Activated CD4-positive, alpha-beta T cell treated with anti-CD3 and anti-CD28 coated beads for 48 hours (primary cell): ENCODE results near the gene SLC37A1.

Experiments
- DNase-seq: peaks from one replicate; pipeline ENCODE4 v3.0.0-alpha.2; 2020

The SLC37A1 gene

DNA sequence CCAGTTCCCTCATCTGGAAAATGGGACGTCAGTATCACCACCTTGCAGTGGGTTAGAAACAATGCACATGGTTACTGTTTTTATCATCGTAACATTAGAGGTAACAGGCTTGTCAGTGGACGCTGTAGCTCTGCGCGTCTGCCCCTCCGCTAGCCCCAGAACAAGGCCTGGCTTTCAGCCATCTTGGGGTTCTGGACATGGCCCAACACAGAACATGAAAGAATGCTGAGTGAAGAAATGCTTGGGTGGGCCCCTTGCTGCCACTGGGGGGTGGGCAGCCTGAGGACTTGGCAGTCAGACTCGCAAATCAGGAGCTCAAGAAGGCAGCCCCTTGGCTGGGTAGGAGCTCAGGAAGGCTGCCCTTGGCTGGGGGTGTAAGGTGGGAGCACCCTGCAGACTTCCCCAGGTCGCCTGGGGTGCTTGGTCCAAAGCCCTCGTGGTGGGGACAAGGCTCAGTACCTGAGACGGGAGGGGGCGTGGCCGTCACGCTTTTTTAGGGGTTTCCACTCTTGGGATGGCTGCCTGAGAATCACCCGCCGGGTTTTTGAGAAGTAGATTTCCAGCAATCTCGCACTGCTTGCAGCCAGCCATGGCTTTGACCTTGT lies 51.7 kb downstream of the SLC37A1 start:
- no peak for DNase-seq

GRCh38 chr21:42565886-42566523 lies 52.4 kb downstream of the SLC37A1 start:
- no peak for DNase-seq

DNA sequence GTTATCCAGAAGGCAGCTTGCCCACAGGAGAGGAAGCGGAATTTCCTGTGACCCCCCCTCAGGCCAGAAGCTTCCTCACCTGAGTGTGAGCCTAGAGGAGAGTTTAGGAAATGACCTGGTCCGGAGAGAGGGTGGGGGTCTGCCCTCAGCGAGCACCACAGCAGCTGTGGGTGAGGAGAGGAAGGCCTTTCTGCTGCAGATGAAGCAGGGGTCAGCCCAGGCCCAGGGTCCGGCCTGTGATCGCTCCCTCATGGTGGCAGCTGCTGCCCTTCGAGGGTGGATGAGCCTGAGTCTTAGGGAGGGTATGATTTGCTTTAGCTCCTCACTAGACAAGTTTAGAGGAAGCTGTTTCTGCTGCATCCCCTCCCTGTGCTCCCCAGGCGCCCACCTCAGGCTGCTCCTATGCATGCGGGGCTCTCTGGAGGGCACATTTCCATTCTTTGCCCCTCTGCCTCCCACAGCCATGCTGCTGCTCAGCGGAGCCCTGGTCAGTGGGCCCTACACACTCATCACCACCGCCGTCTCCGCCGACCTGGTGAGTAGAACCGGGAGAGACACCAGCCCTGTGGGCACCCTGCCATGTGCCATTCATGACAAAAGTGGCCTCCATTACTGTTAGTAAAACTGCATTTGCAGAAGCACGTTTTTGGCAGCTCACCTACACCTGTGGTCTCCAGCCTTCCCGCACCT lies 53.0 kb downstream of the SLC37A1 start:
- DNase-seq = no peak

DNA sequence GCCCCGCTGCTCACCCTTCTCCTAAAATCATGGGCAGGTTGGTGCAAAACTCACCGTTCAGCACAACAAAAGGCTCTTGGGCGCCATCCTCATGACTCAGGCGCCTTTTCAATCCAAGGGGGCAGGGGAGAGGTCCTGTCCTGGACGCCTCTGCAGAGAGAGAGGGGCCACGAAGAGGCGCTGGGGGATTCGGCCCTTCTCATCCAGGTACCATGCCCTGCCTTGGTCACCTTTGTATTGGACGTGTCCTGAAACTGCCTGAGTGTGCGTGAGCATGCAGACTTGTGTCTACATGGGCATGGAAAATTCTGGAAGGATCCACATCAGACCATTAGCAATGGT lies 53.5 kb downstream of the SLC37A1 start:
- DNase-seq = no peak

- DNase-seq = peak; percentile 0
Measured at GRCh38 chr21:42567861-42568260, 54.2 kb downstream of the SLC37A1 start.

- DNase-seq = peak; percentile 0
Measured at GRCh38 chr21:42568376-42568775, 54.7 kb downstream of the SLC37A1 start.

DNA sequence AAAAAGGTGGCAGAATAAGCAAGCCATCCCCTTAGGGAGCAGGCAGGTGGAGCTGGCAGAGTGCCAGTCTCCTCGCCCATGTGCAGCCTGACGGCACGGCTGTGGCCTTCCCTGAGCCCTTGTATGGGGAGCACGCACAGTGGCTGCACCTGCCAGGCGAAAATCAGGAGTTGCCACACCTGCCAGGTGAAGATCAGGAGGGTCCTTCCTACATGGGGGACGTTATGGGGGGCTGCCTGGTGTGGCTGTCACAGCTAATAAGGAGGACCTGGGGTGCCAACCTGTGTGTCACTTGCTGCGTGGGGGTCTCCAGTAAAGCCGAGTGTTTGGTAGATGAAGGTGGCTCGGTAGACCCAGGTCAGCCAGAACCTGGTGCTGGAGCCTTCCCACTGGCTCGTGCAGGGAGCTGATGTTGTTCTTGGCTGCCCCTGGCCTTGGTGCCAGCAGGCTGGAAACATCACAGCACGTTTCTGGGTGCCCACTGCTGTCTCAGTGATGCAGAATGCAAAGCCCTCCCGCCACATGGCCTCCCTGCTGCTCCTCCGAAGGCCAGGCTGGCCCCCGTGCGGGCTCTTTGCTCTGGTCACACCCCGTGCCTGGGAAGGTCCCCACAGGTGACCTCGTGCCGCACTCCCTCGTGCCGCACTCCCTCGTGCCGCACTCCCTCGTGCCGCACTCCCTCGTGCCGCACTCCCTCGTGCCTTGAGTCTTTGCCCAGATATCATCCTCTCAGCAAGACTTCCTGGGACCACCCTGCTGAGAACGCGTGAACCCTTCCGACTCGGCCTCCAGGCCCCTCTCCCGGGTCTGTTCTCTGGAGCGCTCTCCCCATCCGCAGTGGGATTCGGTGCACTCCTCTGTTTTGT lies 55.4 kb downstream of the SLC37A1 start:
- DNase-seq = peak; percentile 1

GRCh38 chr21:42569732-42570301 lies 56.2 kb downstream of the SLC37A1 start:
- peak; percentile 0 for DNase-seq

- peak; percentile 1 for DNase-seq
Measured at GRCh38 chr21:42570362-42570761, 56.7 kb downstream of the SLC37A1 start.

DNA sequence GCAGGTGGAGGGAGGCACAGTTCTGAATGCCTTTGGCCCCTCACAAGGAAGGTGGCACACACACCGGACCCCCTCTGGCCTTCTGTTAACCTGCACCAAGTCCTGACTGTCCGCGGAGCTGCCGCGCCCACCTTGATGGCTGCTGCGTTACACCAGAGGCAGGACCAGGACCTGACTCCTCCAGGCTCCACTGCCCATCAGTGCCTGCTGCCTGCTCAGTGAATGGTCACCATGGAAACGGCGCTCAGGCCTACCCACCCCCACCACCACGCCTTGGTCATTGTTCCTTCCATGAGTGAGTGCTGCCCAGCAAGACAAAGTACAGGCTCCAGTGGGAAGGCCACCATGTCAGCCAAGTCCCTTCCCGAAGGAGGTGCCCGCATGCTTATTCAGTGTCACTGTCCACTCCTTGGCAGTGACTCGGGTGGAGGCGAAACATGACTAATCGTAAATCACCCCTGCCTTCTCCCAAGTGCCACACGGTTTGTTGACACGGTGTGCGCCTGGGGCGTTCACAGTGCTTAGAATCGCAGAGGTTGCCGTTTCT lies 57.3 kb downstream of the SLC37A1 start:
- DNase-seq = no peak

- DNase-seq = no peak
Measured at GRCh38 chr21:42571391-42572150, 57.9 kb downstream of the SLC37A1 start.

- DNase-seq = no peak
Measured at GRCh38 chr21:42572906-42573495, 59.3 kb downstream of the SLC37A1 start.

DNA sequence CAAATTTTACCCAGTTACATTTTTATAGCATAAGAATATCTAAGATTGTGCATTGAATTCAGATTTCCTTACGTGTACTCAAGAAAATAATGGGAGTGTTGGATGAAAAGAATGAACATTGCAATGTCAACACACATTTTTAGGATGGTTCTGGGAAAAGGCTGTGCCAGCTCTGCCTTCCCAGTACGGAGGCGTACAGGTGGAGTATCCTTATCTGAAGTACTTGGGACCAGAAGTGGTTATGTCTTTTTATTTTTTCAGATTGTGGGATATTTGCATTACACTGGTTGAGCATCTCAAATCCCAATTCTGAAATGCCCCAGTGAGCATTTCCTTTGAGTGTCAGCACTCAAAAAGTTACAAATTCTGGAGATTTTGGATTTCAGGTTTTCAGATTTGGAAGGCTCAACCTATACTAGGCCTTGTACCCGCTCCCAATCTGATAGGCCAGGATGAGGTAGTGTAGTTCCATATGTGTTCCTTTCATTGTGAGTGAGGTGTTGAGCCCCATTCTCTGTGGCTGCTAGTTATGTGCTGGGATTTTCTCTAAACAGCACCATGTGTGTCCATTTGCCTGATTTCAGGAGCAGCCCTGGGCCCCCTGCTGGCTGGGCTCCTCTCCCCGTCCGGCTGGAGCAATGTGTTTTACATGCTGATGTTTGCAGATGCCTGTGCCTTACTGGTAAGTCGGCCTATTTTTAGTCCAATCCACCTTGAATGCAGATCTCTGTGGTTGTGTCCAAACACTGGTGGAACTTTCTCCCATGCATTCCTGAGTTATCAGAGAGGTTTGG lies 60.8 kb downstream of the SLC37A1 start:
- no peak for DNase-seq

GRCh38 chr21:42575111-42575510 lies 61.5 kb downstream of the SLC37A1 start:
- DNase-seq = no peak

DNA sequence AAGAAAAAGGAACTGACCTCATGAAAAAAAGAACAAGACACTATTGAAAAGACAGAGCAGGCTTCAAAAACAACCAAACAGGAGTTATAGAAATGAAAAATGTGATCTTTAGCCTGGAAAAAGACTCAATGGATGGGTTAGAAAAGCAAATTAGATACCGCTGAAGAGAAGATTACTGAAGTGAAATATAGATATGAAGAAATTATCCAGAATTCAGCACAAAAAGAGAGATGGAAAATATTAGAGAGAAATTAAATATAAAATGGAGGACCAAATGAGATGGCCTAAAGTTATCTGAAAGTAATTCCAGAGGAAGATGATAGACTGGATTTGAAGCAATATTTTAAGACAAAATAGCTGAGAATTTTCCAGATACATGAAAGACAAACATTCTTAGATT lies 63.0 kb downstream of the SLC37A1 start:
- DNase-seq = no peak

DNA sequence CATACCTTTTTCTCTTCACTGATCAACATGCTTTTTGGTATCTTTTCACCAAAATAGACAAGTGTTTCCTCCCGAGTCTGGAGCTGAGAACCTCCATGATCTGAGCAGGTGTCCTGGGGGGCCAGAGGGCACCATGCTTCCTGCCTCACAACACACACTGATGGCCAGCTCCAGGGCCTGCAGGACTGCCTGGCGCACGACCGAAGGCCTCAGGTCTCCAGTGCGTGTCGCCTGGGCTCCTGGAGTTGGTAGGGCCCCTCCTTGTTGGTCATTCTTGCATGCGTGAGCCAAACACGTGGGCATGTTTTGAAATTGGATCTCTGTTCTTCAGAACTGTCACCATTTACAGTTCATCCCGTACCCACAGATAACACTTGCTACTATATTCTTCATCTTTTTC lies 64.4 kb downstream of the SLC37A1 start:
- DNase-seq = no peak

DNA sequence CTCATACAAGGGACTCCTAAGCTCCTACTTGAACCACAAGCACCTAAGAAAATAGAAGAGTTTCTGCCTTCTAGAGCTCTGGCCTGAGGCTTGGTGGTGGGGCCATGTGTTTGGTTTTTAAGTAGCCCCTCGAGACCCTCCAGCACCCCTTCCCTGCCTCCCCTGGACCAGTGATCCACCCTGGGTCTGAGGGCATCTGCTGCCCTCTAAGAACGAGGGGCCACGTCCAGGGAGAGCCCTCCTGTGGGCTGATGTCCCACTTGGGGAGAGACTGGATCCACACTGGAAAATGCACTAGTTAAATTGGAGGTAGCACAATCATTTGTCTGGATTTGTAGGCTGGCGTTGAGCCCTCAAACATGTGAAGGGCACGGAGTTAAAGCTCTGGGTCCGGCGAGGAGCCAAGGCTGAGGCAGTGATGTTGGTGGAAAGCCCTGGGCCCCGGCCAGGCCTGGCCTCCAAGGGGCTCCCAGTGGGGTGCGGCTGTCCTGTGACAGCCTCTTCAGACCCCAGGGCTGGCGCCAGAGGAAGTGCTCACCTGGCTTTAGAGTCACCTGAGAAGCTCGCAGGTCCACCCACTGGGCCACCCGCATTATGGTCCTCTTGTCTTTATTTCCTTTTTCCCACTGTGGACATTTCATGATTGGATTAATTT lies 65.2 kb downstream of the SLC37A1 start:
- no peak for DNase-seq

GRCh38 chr21:42579456-42580075 lies 65.9 kb downstream of the SLC37A1 start:
- no peak for DNase-seq

- no peak for DNase-seq
Measured at GRCh38 chr21:42580076-42580792, 66.6 kb downstream of the SLC37A1 start.
